HG02571 (cell line): ENCODE results near the gene SLC23A2.

Experiments used
- ATAC-seq: cut with Tn5 transposase; IDR thresholded peaks from one replicate; pipeline ENCODE4 v1.9.1; 2021; ENCODE audit warnings: mild to moderate bottlenecking, moderate library complexity; ENCODE audit not compliant: unreplicated experiment

The SLC23A2 gene

GRCh38 chr20:4971064-4971463, 30.2 kb downstream of the SLC23A2 start:
- no peak for ATAC-seq

- no peak for ATAC-seq
Measured at GRCh38 chr20:4967752-4968477, 33.4 kb downstream of the SLC23A2 start.

GRCh38 chr20:4966826-4967751, 34.2 kb downstream of the SLC23A2 start:
- ATAC-seq = no peak

GRCh38 chr20:4962241-4962855, 39.0 kb downstream of the SLC23A2 start:
- ATAC-seq = no peak

- no peak for ATAC-seq
Measured at GRCh38 chr20:4961746-4962145, 39.6 kb downstream of the SLC23A2 start.

DNA sequence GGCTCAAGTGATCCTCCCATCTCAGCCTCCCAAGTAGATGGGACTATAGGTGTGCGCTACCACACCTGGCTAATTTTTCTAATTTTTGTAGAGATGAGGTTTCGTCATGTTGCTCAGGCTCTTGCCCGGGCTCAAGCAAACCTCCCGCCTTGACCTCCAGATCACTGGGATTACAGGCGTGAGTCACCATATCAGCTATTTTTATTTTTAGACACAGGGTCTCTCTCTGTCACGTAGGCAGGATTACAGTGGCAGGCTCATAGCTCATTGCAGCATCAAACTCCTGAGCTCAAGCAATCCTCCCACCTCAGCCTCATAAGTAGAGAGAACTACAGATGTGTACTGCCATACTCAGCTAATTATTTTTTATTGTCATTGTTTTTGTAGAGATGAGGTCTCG, 41.7 kb downstream of the SLC23A2 start:
- no peak for ATAC-seq

DNA sequence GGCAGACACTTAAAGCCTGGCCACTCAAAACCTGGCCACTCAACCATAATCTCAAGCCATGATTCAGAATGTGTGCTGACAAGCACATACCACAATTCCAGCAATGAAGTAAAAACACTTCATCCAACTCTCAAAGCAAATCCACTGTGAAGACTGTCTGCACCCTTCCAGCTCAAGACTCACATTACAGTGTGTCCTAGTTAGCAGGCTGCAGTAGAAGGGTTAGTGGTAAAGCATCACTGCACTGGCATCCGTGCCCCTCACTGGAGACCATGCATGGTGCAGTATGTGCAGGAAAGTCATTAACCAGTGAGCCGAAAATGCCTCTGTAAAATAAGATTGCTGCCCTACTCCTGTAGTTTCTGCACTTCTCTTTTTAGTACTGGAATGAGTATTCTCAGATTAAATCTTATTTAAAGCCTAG, 43.4 kb downstream of the SLC23A2 start:
- no peak for ATAC-seq

DNA sequence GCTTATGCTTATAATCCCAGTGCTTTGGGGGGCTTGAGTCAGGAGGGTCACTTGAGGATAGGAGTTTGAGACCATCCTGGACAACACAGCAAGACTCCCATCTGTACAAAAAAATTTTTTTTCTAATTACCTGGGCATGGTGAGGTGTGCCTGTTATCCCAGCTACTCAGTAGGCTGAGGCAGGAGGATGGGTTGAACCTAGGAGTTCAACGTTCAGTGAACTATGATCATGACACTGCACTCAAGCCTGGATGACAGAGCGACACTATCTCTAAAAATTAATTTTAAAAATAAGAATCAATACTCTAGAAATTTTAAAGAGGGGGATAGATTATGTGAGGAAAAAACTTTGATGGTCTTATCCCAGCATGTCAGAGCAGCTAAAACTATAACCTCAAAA, 44.1 kb downstream of the SLC23A2 start:
- no peak for ATAC-seq

GRCh38 chr20:4956200-4956810, 45.0 kb downstream of the SLC23A2 start:
- no peak for ATAC-seq

DNA sequence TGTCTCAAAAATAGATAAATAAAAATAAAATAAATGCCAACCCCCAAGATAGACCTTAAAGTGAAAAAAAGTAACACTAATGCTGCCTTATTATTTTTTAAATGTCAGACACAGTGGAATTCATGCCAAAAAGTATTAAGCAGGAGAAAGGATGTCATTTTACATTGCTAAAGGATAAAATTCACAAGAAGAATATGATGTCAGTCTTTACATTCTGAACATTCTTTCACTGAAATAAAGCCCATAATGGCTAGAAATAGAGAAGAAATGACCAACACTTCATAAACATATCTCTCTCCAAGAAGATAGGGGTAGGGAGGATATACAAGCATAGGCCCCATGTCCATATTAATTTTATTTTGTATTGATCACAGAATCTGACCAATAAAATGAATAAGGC, 47.4 kb downstream of the SLC23A2 start:
- ATAC-seq = no peak

DNA sequence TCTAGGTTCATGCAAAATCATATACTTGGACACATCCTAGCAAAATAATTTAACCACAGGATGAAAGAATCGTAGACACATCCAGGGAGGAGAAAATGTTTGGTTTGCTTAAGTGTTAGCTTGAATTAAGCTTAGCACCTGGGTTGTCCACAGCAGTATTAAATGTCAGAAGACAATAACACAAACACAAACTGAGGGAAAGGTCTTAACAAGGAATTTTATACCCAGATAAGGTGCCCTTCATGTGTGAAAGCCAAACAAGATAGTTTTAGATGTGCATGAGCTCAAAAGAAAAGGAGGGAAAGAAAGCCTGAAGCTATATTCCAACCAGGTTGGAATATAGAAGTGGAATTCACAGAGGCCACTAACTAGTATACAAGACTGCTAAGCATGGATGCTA, 49.1 kb downstream of the SLC23A2 start:
- no peak for ATAC-seq

DNA sequence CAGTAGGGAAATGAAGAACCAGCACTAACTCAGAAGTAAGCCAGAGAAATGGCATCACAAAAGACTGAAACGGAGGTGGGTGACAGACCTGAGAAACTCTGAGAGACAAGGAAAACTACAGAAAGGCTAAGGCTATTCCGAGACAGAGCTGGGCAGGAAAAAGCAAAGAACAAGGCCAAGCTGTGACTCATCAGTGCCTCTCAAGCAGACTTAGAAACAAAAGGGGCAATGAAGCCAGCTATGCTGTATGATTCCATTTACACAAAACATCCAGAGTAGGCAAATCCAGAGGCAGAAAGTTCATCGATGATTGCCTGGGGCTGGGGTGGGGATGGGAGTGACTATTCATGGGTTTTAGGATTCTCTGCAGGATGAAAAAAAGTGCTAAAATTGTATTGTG, 50.0 kb downstream of the SLC23A2 start:
- ATAC-seq = no peak

- no peak for ATAC-seq
Measured at GRCh38 chr20:4950841-4951240, 50.5 kb downstream of the SLC23A2 start.

GRCh38 chr20:4950437-4950836, 50.9 kb downstream of the SLC23A2 start:
- no peak for ATAC-seq

- ATAC-seq = no peak
Measured at GRCh38 chr20:4949833-4950178, 51.5 kb downstream of the SLC23A2 start.

- ATAC-seq = no peak
Measured at GRCh38 chr20:4947817-4948559, 53.3 kb downstream of the SLC23A2 start.

- no peak for ATAC-seq
Measured at GRCh38 chr20:4946986-4947385, 54.3 kb downstream of the SLC23A2 start.

DNA sequence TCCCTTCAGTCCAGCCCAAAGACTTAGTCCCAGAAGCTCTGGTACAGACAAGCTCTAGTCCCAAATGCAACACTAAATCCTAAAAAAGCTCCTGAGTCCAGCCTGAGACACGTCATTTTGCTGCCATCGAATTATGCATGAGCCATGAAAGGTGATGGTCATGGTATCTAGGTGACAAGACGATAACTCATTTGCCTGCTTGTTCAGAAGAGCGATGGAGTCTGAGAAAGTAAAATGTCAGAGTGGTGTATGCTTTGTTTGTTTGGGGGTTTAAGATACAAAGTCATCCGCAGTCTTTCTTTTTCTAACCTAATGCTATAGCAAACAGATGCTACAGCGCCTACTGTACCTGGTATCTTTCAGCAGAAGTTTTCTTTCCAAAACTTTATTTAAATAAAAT, 54.7 kb downstream of the SLC23A2 start:
- no peak for ATAC-seq

DNA sequence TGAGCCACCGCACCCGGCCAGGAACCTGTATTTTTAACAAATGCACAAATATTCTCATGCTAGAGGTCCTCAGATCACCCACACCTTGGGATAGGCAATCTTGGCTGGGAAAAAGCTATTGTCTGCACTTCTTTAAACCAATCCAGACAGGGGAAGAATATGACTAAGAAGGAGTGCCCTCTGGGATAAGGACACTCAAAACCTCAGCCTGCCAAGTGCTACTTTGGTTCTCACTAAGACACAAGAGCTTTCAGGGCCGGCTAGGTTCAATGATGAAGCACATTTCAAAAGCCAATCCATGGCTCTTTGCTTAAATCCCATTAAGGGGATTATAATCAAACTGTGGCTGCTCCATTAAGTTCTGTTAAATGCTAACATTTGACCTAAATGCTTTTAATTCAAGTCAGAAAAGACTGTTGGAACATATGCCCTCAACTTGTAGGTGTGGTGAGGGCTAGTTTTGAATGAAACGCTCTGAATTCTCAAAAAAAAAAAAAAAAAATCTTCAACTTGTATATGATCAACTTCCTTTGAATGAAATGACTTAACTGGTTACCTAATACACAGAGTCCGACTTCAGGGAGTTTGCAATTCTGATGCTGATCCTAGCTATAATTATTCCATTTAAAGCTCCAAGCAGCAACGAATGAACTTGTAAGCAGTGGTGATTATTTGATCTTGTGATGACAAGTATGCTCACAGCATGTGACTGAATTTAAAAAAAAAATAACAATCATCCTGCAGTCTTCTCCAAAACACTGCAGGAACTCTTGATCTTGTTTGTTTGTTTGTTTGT, 56.6 kb downstream of the SLC23A2 start:
- no peak for ATAC-seq

DNA sequence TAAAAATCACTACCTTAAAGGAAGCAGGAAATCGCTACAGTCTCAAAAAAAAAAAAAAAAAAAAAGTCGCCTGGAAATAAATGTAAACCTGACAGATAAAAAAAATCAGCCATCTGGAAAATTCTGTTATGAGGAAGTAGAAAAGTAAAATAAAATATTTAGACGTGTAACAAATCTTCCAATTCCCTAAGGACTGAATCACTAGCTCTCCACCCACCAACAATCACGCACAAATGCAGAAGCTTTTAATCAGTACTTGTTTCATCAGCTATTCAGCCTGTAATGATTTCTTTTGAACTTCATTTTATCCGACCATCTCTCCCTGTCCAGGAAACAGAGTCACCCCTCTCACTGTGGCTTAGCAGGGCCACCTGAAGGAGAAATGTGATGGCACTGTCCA, 59.0 kb downstream of the SLC23A2 start:
- no peak for ATAC-seq
